Activated naive CD4-positive, alpha-beta T cell treated with anti-CD3 and anti-CD28 coated beads, Interleukin-2, amount 50 U/mL, for 24 hours (primary cell): Measurements from ENCODE around the gene CPVL.

Experiments used
- H3K27ac Mint-ChIP-seq: one replicate; pipeline ENCODE4 v1.8.0; 2021; ENCODE audit warnings: mild to moderate bottlenecking, mixed read lengths
- H3K27me3 Mint-ChIP-seq: one replicate; pipeline ENCODE4 v1.8.0; 2021; ENCODE audit warnings: mixed read lengths
- H3K36me3 Mint-ChIP-seq: one replicate; pipeline ENCODE4 v1.8.0; 2021; ENCODE audit warnings: mixed read lengths
- H3K4me1 Mint-ChIP-seq: one replicate; pipeline ENCODE4 v1.8.0; 2021; ENCODE audit warnings: mixed read lengths
- H3K4me3 Mint-ChIP-seq: one replicate; pipeline ENCODE4 v1.8.0; 2021; ENCODE audit warnings: mild to moderate bottlenecking, mixed read lengths
- H3K9me3 Mint-ChIP-seq: one replicate; pipeline ENCODE4 v1.8.0; 2021; ENCODE audit warnings: mixed read lengths

CPVL gene

DNA sequence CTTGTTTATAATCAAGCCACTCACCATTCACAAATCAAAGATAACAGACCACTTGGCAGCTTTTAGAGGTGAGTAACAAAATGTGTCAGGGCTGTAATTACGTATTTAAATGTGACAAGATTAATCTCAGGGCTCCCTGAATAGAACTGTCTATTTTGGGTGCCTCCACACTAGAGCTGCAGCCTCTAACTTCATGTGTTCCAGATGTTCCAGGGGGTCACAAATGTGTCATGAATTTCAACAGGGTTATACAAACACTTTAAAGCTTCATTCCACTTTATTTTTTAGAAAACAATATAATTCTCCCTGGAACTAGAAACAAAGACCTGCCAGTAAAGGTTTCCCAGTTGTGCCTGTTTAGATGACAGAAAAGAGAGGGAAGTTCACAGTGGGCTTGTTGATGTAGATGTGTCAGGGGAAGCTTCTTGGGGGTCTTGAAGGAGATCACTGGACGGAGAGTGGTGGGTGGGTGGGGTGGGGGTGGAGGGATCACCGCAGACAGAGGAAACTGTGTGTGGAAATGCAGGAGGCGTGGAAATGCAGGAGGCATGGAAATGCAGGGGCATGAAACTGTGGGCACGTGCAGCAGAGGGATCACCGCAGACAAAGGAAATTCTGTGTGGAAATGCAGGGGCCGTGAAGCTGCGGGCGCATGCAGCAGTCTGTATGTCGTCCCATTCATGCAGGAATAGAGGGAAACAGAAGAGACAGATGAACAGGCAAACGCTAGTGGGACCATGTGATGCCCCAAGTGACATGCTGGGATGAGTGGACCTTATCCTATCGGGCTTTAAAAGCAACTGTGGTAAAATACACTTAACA lies 146.2 kb downstream of the CPVL start:
- Mint-ChIP-seq H3K36me3 (no peaks in the 10 kb centered on the region), H3K27me3 (peaks cover 2% of the 10 kb centered on the region), H3K4me3 (no peak overlapping the region)

DNA sequence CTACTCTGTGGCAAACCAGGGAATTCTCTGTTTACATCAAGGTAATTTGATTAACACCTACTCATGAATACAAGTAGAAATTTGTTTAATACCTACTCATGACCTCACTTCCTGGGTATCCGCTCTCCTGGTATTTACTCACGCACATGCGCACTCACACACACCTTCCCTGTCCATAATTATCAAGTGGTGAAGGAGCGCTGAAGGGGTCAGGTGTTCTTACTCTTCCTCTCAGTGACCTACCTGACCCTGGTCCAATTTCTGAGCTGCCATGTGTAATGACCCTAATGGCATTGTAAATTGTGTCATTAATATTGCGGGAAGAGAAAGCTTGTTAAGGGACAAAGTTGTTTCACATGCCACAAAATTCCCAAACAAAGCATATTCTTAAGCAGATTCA lies 146.9 kb downstream of the CPVL start:
- peaks cover 2% of the 10 kb centered on the region for H3K27me3 Mint-ChIP-seq
- no peak overlapping the region for H3K4me3 Mint-ChIP-seq
- no peak overlapping the region for H3K27ac Mint-ChIP-seq
- H3K9me3 Mint-ChIP-seq: peaks cover 4% of the 10 kb centered on the region
- no peaks in the 10 kb centered on the region for H3K36me3 Mint-ChIP-seq
- no peaks in the 10 kb centered on the region for H3K4me1 Mint-ChIP-seq

More for the DNA sequence above, 146.2 kb downstream of the CPVL start:
- no peak overlapping the region for H3K27ac Mint-ChIP-seq
- no peaks in the 10 kb centered on the region for H3K4me1 Mint-ChIP-seq
- H3K9me3 Mint-ChIP-seq: peaks cover 4% of the 10 kb centered on the region

DNA sequence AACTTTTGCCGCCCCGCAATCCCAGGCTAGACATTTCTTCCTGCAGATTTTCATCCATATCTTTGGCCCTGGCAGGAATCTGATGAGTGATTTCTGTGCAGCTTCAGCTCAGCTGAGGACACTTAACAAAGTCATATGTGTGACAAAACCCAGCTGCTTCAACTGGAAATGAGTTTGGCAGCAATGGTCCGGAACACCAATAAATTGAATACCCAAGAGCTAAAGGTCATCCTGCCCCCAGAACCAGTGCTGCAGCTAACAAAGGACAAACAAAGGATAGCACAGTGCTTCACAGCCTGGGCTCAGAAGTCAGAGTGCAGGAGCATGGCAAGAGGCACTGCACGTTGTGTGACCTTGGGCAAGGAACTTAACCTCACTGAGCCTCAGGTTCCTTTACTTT lies 148.2 kb downstream of the CPVL start:
- no peaks in the 10 kb centered on the region for H3K4me1 Mint-ChIP-seq
- no peak overlapping the region for H3K27ac Mint-ChIP-seq
- H3K36me3 Mint-ChIP-seq: no peaks in the 10 kb centered on the region
- no peak overlapping the region for H3K4me3 Mint-ChIP-seq
- H3K9me3 Mint-ChIP-seq: peaks cover 4% of the 10 kb centered on the region
- peaks cover 2% of the 10 kb centered on the region for H3K27me3 Mint-ChIP-seq

DNA sequence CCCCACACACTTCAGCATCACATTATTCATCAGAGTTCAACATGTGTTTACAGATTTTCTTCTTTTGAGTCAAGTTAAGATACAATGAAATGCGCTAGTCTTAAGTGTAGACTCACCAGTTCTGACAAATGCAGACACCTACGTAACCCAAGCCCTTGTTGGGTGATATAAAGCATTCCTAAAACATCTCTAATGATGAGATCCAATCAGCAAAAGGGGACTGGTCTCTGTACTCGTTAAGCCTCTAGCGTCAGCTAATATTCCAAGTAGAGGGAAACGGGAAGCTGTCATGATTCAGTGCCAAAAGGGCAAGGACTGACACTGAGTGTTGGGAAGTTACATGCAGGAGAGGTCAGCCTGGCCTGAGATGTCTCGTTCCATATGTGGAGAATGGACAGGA lies 149.5 kb downstream of the CPVL start:
- no peak overlapping the region for H3K4me3 Mint-ChIP-seq
- H3K9me3 Mint-ChIP-seq: no peaks in the 10 kb centered on the region
- no peaks in the 10 kb centered on the region for H3K4me1 Mint-ChIP-seq
- no peaks in the 10 kb centered on the region for H3K36me3 Mint-ChIP-seq
- H3K27me3 Mint-ChIP-seq: peaks cover 2% of the 10 kb centered on the region
- no peak overlapping the region for H3K27ac Mint-ChIP-seq

DNA sequence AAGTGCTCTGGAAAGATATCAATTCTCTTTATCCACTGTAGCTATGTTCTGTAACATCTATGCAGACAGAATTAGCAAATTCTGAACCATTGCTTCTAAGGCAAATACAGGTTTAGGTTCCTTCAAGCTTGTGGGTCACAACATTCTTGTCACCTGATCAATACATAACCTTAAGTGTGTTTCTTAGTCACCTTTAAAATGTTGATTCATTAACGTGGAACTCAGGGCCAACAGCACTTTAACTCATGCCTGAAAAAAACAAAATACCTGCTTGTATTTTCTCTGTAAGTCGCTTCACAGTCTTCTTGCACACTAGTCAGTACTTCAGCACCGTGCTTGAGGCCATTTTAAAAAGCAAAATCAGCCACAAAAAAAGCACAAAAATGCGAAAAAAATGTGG lies 153.0 kb downstream of the CPVL start:
- Mint-ChIP-seq H3K4me1 (no peaks in the 10 kb centered on the region), H3K9me3 (no peaks in the 10 kb centered on the region), H3K4me3 (no peak overlapping the region), H3K36me3 (no peaks in the 10 kb centered on the region), H3K27ac (no peak overlapping the region), H3K27me3 (peaks cover 9% of the 10 kb centered on the region)

DNA sequence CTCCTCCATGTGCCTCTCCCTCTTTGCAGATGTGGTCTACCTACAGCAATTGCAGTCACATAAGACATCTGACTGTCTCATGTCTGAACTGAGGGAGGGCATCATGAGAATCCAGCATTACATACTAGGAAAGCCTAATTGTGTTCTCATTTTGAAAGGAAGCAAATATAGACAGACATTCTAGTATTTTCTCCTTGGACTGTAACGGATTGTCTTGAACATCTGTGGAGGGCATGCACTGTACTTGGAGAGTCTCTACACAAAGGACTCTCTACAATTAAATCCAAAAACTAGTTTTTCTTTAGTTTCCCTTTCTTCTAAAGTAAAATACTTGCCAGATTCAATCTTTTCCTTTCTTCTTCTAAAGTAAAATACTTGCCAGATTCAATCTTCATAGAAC lies 153.5 kb downstream of the CPVL start:
- peaks cover 9% of the 10 kb centered on the region for H3K27me3 Mint-ChIP-seq
- H3K9me3 Mint-ChIP-seq: no peaks in the 10 kb centered on the region
- H3K4me3 Mint-ChIP-seq: no peak overlapping the region
- no peaks in the 10 kb centered on the region for H3K4me1 Mint-ChIP-seq
- no peak overlapping the region for H3K27ac Mint-ChIP-seq
- H3K36me3 Mint-ChIP-seq: no peaks in the 10 kb centered on the region

DNA sequence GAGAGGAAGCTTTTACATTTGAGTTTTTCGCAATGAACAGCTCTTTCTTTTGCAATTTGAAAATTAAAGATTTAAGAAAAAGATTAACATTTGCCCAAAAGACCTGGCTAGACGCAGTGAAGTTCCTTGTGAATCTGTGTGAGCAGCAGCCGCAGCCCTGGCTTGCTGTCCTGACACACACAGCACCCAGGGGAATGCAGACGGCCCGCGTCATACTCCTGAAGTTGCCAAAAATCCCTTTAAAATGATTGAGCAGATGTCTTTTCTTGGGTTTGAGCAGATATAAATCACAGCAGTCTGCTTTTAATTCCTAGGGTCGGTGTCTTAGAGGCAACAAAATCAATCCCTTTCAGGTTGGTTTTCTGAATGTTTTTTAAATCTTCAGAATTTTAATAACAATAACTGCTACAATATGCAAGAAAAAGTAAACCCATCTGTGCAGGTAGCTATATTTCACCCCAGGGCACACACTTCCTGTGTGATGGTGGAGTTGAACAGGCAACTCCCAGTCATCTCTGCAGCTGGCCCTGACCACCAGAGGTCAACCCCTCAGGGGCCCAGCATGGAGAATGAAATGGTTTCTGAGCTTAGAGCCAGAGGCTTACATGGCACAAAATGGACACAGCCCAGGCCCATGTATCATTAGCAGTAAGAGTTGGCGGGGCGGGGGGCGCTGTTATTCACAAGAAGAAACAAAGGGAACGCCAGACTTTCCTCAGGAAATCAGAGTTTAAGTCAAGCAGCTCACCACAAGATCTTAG lies 156.0 kb downstream of the CPVL start:
- Mint-ChIP-seq H3K4me3 (no peak overlapping the region), H3K27ac (no peak overlapping the region), H3K4me1 (no peaks in the 10 kb centered on the region), H3K36me3 (no peaks in the 10 kb centered on the region), H3K9me3 (no peaks in the 10 kb centered on the region), H3K27me3 (peaks cover 8% of the 10 kb centered on the region)

DNA sequence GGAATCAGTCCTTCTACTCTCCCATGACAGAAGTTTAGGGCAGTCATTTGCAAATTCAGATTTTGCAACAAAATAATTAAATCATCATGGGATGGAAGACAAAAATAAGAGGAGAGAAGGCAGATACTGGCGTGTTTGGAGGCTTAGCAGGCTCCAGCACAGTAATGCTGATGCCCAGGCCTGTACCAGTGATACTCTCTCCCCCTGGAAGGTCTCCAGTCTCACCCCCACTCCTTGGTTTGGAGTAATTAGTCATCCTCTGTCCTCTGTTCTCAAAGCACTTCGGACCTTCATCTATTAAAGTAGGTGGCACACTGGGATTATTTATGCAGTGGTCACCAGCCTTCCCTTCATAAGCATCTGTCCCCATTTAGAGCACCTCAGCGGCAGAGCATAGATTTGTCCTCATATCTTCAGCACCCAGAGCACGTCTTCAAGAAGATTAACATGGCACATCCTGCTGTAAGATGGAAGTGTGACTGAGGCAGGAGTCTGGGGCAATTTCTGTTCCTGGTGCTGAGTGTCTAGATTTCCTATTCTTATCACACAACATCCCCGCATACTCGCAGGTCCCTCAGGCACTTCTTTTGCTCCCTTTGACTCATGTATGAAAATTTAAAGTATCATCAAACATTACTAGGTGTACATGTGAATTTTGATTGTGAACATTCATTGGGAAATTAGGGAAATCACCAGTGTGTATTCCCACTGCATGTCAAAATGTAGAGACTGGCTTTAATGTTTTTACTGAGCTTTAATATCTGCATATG lies 156.9 kb downstream of the CPVL start:
- Mint-ChIP-seq H3K27ac (no peak overlapping the region), H3K4me3 (no peak overlapping the region), H3K9me3 (no peaks in the 10 kb centered on the region), H3K4me1 (no peaks in the 10 kb centered on the region), H3K36me3 (no peaks in the 10 kb centered on the region), H3K27me3 (peaks cover 8% of the 10 kb centered on the region)

DNA sequence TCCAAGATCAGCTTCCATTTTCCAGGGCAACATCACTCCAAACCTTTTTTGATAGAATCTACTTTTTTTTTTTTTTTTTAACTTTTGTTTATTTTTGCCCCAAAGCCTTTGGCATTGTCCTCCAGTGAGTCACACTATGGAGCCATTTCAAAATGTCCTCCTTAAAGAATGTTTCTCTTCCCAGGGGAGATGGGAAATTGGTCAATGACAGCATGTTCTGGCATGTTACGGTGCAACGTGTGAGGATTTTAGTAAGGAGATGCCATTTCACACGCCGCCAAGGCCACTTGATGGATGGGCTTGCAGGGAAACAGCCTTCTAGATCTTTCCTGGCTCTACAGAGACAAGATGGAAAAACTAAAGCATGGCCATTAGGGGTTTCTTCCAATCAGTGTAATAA lies 157.5 kb downstream of the CPVL start:
- no peaks in the 10 kb centered on the region for H3K9me3 Mint-ChIP-seq
- no peak overlapping the region for H3K4me3 Mint-ChIP-seq
- no peaks in the 10 kb centered on the region for H3K36me3 Mint-ChIP-seq
- H3K27ac Mint-ChIP-seq: no peak overlapping the region
- peaks cover 8% of the 10 kb centered on the region for H3K27me3 Mint-ChIP-seq
- no peaks in the 10 kb centered on the region for H3K4me1 Mint-ChIP-seq

DNA sequence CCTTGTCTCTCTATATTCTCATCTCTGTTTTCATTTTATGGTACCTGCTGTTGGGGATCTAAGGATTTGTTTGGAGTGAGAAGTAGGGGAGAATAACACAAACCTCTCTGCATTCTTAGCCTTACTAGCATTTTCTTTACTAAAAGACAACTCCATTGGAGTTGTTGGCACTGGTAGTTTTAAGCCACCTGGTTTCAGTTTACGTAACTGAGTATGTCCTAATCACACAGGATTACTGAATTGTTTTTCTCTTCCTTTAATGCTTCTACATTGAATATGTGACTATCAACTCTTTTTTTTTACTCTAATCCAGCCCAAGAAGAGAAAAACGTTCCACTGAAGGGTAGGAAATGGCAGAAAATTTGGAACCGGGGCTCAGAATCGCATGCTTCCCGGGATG lies 158.2 kb downstream of the CPVL start:
- H3K4me1 Mint-ChIP-seq: no peaks in the 10 kb centered on the region
- H3K4me3 Mint-ChIP-seq: no peak overlapping the region
- H3K36me3 Mint-ChIP-seq: no peaks in the 10 kb centered on the region
- peaks cover 8% of the 10 kb centered on the region for H3K27me3 Mint-ChIP-seq
- no peaks in the 10 kb centered on the region for H3K9me3 Mint-ChIP-seq
- no peak overlapping the region for H3K27ac Mint-ChIP-seq

DNA sequence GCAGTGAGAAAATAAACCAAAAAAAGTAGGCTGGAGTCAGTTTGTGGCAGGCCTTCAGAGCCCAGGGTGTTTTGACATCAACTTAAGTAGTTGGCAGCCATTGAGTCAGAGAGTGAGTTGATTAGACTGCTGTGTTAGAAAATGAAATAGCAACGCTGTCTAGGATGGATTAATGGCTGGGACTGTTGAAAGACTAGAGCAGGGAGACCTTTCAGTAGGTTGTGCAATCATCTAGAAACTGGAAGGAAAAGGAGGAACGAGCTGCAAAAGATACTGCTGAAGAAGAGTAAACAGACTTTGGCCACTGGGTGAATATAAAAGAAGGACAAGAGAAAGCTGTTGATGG lies 159.6 kb downstream of the CPVL start:
- no peak overlapping the region for H3K27ac Mint-ChIP-seq
- no peaks in the 10 kb centered on the region for H3K9me3 Mint-ChIP-seq
- no peaks in the 10 kb centered on the region for H3K4me1 Mint-ChIP-seq
- H3K27me3 Mint-ChIP-seq: peaks cover 8% of the 10 kb centered on the region
- H3K4me3 Mint-ChIP-seq: no peak overlapping the region
- no peaks in the 10 kb centered on the region for H3K36me3 Mint-ChIP-seq

DNA sequence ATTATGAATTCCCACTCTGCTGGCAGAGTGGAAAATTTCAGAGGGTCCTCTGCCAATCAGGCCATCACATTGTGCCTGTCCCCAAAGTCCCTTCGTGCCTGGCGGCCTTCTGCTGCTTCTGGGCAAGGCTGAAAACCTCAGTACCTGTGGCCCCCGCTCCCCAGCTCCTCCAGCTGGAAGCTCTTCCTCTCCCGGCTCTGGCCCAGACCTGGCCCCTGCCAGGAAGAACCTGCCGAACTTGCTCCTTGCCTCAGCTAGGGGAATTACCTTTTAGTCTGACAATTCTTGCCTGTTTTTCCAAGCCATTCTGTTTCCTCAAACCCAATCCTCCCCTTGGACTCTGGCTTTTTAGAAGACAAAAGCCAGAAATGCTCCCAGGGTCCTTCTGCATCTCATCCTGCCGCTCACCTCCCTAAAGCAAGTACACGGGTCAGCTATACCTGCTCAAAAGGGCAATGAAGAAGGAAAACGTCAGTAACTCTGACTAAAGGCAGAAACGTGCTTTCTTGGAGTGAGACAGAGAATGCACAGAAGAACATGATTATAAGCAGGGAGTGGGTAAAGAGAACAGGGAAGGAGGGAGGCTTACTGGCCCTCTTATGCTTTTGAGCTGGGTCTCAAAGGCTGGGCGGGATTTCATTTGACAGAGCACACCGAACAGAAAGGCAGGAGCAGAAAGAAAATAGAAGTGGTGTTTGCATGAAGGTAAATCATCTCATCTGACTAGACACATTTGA lies 160.1 kb downstream of the CPVL start:
- Mint-ChIP-seq H3K27ac (no peak overlapping the region), H3K4me3 (no peak overlapping the region), H3K27me3 (peaks cover 8% of the 10 kb centered on the region), H3K9me3 (no peaks in the 10 kb centered on the region), H3K36me3 (no peaks in the 10 kb centered on the region), H3K4me1 (no peaks in the 10 kb centered on the region)

DNA sequence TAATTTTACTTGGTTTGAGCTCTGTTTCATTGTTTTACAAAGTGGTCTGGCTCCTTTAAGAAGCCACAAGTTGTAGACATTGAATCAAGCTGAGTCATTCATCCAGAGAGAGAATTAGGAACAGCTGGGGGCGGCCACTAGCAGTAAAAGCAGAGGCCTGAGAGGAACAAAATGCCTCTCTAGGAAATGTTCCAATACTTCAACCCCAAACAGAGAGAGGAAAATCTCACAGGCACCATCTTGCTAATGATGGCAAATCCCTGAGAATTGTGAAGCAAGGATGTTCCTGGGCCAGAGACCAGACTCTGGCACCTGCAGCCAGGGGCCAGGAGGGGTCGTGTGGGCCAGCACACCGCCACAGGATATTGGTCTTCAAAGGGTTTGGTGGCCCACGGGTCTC lies 161.7 kb downstream of the CPVL start:
- H3K4me1 Mint-ChIP-seq: no peaks in the 10 kb centered on the region
- no peaks in the 10 kb centered on the region for H3K36me3 Mint-ChIP-seq
- H3K27ac Mint-ChIP-seq: no peak overlapping the region
- H3K4me3 Mint-ChIP-seq: no peak overlapping the region
- H3K27me3 Mint-ChIP-seq: peaks cover 9% of the 10 kb centered on the region
- H3K9me3 Mint-ChIP-seq: no peaks in the 10 kb centered on the region

DNA sequence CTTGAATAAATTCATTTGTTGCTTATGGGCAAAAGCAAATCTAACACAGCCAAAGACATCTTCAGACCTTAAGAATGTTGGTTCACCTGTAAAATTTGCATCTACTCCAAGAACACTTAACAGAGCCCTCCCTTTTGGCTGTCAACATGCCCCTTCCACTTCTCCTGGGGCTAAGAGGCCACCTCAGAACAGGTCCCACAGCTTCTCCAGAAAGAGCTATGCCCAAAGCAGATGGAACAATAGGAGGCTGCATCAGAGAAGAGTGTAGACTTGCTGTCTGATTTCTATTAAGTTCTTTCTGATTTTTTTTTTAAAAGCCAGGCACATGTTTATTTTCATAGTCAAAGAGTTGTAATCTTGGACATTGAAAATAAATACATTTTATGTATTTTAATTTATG lies 162.1 kb downstream of the CPVL start:
- no peaks in the 10 kb centered on the region for H3K9me3 Mint-ChIP-seq
- no peaks in the 10 kb centered on the region for H3K4me1 Mint-ChIP-seq
- H3K36me3 Mint-ChIP-seq: no peaks in the 10 kb centered on the region
- no peak overlapping the region for H3K27ac Mint-ChIP-seq
- peaks cover 9% of the 10 kb centered on the region for H3K27me3 Mint-ChIP-seq
- H3K4me3 Mint-ChIP-seq: no peak overlapping the region

DNA sequence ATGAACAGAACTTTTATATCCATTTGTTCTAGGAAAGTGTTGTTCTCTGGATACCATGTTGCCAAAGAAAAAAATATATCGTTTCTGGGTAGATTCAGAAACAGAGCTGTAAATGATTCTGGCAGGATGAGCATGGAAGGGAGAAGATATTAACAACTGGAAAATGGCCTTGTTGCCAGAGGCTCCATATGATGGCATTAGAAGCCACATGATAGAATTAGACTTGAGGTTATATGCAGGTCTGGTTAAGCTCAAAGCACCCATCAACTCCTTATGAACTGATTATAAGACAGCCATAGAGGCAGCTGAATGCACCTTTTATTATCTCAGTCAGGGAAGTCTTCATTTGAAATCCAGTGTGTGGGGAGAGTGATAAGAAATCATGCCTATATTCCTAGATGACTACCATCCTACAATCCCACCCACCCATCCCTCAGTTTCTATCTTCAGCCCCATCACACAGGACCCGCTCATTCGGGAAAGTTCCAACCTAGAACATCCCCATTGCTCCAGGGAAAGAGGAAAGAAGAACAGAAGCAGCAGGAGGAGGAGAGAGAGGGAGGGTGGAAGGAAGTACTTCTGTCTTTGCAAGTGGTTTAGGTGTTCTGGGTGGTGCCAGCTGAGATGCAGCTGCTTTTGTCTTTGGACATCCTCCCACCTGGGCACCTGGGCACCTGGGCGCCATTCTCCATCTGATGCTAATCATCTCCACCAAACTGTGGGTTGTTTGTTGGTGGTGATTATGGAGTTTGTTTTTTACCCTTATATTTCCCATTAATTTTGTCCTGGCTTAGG lies 162.7 kb downstream of the CPVL start:
- no peaks in the 10 kb centered on the region for H3K4me1 Mint-ChIP-seq
- no peaks in the 10 kb centered on the region for H3K9me3 Mint-ChIP-seq
- no peak overlapping the region for H3K27ac Mint-ChIP-seq
- no peaks in the 10 kb centered on the region for H3K36me3 Mint-ChIP-seq
- H3K4me3 Mint-ChIP-seq: no peak overlapping the region
- H3K27me3 Mint-ChIP-seq: peaks cover 5% of the 10 kb centered on the region
